GM21723 (cell line): Measurements from ENCODE around the gene ZNF426.
A peak's percentile ranks its signal among the peaks of the same experiment; 100 is the strongest.
"Not testable (repeated sequence)": the region's sequence is repeated elsewhere in the genome, so short reads cannot be mapped to it uniquely, and the experiment has no call there.

Experiments used
- ATAC-seq: cut with Tn5 transposase; IDR thresholded peaks from one replicate; pipeline ENCODE4 v1.9.1; 2021; ENCODE audit warnings: mild to moderate bottlenecking, moderate library complexity; ENCODE audit not compliant: unreplicated experiment

ZNF426 gene

GRCh38 chr19:9538183-9539058, at the start of gene ZNF426:
Gene ZNF426, minus strand, starts transcription at chr19:9538645. Its CDS starts 2,413 bp downstream, at chr19:9536232.
- peak; percentile 61 for ATAC-seq

GRCh38 chr19:9586764-9587163, 48.3 kb upstream of the ZNF426 start:
- ATAC-seq, result no peak

- ATAC-seq, result peak; percentile 91
Measured at GRCh38 chr19:9584073-9584833, 45.8 kb upstream of the ZNF426 start, which contains the start of gene ZNF121. Gene ZNF121, minus strand, starts transcription at chr19:9584504. Its CDS starts 16,407 bp downstream, at chr19:9568097.

GRCh38 chr19:9582081-9582725, 43.8 kb upstream of the ZNF426 start:
- ATAC-seq, result not testable (repeated sequence)

GRCh38 chr19:9580728-9581127, 42.3 kb upstream of the ZNF426 start:
- ATAC-seq, result no peak

GRCh38 chr19:9570255-9570654, 31.8 kb upstream of the ZNF426 start:
- no peak for ATAC-seq

GRCh38 chr19:9566729-9567128, 28.3 kb upstream of the ZNF426 start:
- ATAC-seq, result no peak

- ATAC-seq, result no peak
Measured at GRCh38 chr19:9565900-9566705, 27.7 kb upstream of the ZNF426 start.

GRCh38 chr19:9552536-9553274, 14.3 kb upstream of the ZNF426 start:
- ATAC-seq, result no peak

GRCh38 chr19:9547870-9548269, 9.4 kb upstream of the ZNF426 start:
- ATAC-seq, result no peak

GRCh38 chr19:9541281-9541680, 2.8 kb upstream of the ZNF426 start:
- ATAC-seq, result not testable (repeated sequence)

- ATAC-seq, result not testable (repeated sequence)
Measured at GRCh38 chr19:9539921-9540320, 1.5 kb upstream of the ZNF426 start.

- not testable (repeated sequence) for ATAC-seq
Measured at GRCh38 chr19:9539201-9539600, 756 bp upstream of the ZNF426 start.

- no peak for ATAC-seq
Measured at GRCh38 chr19:9535934-9536333, 2.5 kb downstream of the ZNF426 start.

- no peak for ATAC-seq
Measured at GRCh38 chr19:9531933-9532332, 6.5 kb downstream of the ZNF426 start.

- ATAC-seq, result no peak
Measured at GRCh38 chr19:9528757-9529336, 9.6 kb downstream of the ZNF426 start.

GRCh38 chr19:9523885-9524474, 14.5 kb downstream of the ZNF426 start:
- no peak for ATAC-seq

GRCh38 chr19:9507285-9507684, 31.2 kb downstream of the ZNF426 start:
- ATAC-seq, result no peak

- ATAC-seq, result no peak
Measured at GRCh38 chr19:9500796-9501195, 37.6 kb downstream of the ZNF426 start.
